Measurements from ENCODE around the gene REPIN1. TPM values are rescaled to one million over a fixed set of nuclear protein-coding genes. Genes with fewer than 3 reads are reported as not detected.

REPIN1 gene
- total and polyA plus RNA-seq, 9 of the 15 experiments (the other 6 are each of a cell fraction or from before 2014, with no cell fraction given), result 8.1 to 283 (median 94.3) TPM

- TF ChIP-seq E4F1 (CRISPR knock-in tag; IDR thresholded peaks at IDR 0.05; ENCODE audit: borderline replicate concordance), result no peak
- TF ChIP-seq NONO (IDR thresholded peaks at IDR 0.05; ENCODE audit: low read depth in 2 of 2, low read length in 1 of 2), result no peak
- TF ChIP-seq ZNF217 (CRISPR knock-in tag; IDR thresholded peaks at IDR 0.05), result no peak
- TF ChIP-seq SMARCA5 (IDR thresholded peaks at IDR 0.05), result no peak
- no peak for TF ChIP-seq CBX5 (IDR thresholded peaks at IDR 0.05; ENCODE audit: borderline replicate concordance, low read depth)
These were observed 20.9 kb downstream of the REPIN1 start (continued) for GRCh38 chr7:150389532-150389816.

GRCh38 chr7:150390205-150390604 lies 21.6 kb downstream of the REPIN1 start:
- DNase-seq (ENCODE audit: extremely low read depth in 1 of 4, low spot score in 3 of 4) (peak in 2 of 4 experiments; percentile 14 to 18), FAIRE-seq (no peak), ATAC-seq (no peak)
- H3K9ac ChIP-seq (ENCODE audit: insufficient read depth in 1 of 2, low read depth in 2 of 2, low read length in 2 of 2), result peak overlapping the region in 1 of 2 experiments; percentile 38; a peak in 1 of 4 replicates
- in situ Hi-C loops (cut with MboI) (no loop called here), intact Hi-C loops (cut with micrococcal nuclease) (no loop called here)
- H3K79me2 ChIP-seq (ENCODE audit: control insufficient read depth, insufficient read depth, low read length), result no peaks in the 10 kb centered on the region; the same call in 2 of the 3 replicates
- 84% methylated on average over 7 of the region's 7 CpGs for WGBS (ENCODE audit: insufficient coverage, low coverage, missing lambda C conversion rate)
- CTCF ChIA-PET (ENCODE audit: low intra/inter-chr PET ratio), result no interaction called here
- no peak overlapping the region for H3K4me3 ChIP-seq
- no peaks in the 10 kb centered on the region for H3K9me1 ChIP-seq (ENCODE audit: control insufficient read depth, insufficient read depth, low read length)
- H3K27me3 ChIP-seq (ENCODE audit: control insufficient read depth in 2 of 2, insufficient read depth in 2 of 2, low read length in 2 of 2), result no peaks in the 10 kb centered on the region
- POLR2A ChIA-PET, result interaction anchor here (1.3 kb wide), 1 partner anchor 10 kb away, joined by 3 read pairs; no protein-coding TSS in a partner anchor
- H3K4me1 ChIP-seq (replicated peaks in 1 of 2; ENCODE audit: control insufficient read depth in 2 of 2, insufficient read depth in 2 of 2, low read length in 2 of 2), result peaks cover 0 to 6% of the 10 kb centered on the region in 2 experiments; a peak in 2 of 5 replicates
- H3K36me3 ChIP-seq (ENCODE audit: control insufficient read depth, insufficient read depth, low read length), result peaks cover 44% of the 10 kb centered on the region; the same call in 2 of the 3 replicates
- no peak overlapping the region for H3K27ac ChIP-seq (ENCODE audit: extremely low read depth, low read depth, low read length)
- no peaks in the 10 kb centered on the region for H3K9me3 ChIP-seq (replicated peaks; ENCODE audit: control insufficient read depth, insufficient read depth, low read depth, low read length)
- no peak for TF ChIP-seq TRIM28 (IDR thresholded peaks at IDR 0.05)
- TF ChIP-seq HMGN3 (IDR thresholded peaks at IDR 0.05; ENCODE audit: borderline replicate concordance, extremely low read depth, insufficient read length, low read depth, low read length), result peak; percentile 42
- H2AFZ ChIP-seq (ENCODE audit: low read depth, low read length), result no peak overlapping the region
- no peaks in the 10 kb centered on the region for H4K20me1 ChIP-seq (replicated peaks; ENCODE audit: control insufficient read depth, insufficient read depth, low read length)
- H3K4me2 ChIP-seq (ENCODE audit: insufficient read depth, low read length), result no peak overlapping the region
- no TSS peak for BruUV-seq (replicated peaks)

Data from K562 (cell line).